Measurements from ENCODE around the gene SLC7A5.
"Not testable (repeated sequence)": the region's sequence is repeated elsewhere in the genome, so short reads cannot be mapped to it uniquely, and the experiment has no call there.

SLC7A5 gene

DNA sequence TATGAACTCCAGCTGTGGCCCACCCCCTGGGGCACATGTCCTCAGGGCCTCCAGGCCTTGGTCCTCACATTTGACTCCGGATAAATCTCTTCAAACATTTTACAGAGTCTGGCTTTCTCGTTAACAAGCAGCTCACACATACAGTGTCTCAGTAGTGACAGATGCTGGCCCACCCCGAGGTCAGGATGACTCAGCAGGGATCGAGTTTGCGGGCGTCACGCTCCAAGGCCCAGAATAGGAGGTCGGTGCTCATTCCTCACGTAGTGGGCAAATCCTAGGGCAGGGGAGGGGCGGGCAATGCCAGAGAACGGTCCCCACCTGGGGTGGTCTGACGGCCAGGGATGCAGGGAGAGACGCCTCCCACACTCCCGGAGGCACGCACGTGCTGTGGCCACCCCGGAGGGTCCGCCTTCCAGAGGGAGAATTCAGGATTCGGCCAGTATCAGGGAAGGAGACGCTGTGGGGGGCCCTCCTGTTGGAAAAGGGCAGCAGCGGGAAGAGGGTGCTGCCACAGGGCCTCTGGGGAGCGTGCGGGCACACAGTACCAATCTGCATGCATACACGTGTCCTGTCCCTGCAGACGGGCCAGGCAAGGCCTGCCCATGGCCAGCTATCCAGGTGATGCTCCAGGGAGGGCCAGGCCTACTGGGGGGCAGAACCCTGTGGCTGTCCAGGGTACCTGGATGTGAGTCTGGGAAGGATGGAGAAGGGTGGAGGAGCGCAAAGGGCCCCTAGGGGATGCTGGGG is 8.6 kb downstream of the SLC7A5 start:
- DNase-seq, result no peak

DNA sequence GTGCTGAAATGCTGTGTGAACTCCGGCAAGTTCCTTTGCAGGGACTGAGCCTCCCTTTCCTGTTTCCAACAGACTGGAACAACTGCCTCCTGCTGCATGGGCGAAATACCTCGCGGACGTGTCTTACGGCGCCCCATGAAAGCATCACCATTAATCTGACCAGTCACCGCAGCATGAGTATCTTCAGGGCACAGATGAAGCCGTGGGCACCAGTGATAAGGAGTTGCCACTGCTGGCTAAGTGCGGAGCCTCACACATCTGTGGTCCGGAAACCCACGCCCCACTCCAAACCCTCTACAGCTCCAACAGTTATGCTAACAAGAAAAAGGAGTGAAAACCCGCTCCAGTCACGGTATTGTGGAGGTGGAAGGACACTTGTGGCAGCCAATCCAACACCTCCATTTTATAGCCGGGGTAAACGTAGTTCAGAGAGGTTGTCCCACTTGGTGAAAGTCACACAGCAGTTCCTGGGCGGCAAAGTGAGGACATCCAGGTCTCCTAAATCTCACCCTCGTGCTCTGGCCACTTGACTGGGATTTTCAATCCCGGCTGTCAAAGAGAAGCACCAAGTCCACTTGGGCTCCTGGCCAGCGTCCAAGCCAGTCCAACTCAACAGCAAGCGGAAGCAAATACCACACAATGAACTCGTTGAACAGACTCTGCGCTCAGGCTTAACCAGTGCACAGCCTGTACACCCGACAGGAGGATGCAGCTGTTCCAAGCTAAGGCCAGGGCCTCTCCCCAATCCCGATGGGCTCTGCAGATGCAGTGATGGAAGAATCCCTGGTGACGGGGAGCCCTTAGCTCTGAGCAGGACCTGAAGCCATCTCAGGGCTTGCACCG is 10.9 kb downstream of the SLC7A5 start:
- not testable (repeated sequence) for DNase-seq

DNA sequence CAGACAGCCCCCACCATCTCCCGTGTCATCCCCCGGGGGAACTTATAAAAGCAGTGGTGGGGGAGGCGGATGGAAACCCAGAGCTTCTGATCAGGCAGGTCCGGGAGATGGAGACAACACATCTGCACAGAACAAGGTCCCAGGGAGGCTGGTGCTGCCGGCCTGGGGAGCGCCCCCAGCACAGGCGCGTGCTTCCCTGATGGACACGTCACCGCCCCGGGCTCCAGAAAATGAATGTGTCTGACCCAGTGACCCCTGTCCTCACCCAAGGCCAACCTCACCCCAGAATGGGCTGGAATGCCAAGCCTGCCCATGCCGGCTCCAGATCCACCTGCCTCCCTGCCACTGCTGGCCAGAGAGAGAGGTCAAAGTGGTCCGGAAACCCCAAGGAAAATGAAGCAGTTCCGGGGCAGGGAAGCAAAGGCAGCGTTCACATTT is 12.5 kb downstream of the SLC7A5 start:
- DNase-seq, result no peak

DNA sequence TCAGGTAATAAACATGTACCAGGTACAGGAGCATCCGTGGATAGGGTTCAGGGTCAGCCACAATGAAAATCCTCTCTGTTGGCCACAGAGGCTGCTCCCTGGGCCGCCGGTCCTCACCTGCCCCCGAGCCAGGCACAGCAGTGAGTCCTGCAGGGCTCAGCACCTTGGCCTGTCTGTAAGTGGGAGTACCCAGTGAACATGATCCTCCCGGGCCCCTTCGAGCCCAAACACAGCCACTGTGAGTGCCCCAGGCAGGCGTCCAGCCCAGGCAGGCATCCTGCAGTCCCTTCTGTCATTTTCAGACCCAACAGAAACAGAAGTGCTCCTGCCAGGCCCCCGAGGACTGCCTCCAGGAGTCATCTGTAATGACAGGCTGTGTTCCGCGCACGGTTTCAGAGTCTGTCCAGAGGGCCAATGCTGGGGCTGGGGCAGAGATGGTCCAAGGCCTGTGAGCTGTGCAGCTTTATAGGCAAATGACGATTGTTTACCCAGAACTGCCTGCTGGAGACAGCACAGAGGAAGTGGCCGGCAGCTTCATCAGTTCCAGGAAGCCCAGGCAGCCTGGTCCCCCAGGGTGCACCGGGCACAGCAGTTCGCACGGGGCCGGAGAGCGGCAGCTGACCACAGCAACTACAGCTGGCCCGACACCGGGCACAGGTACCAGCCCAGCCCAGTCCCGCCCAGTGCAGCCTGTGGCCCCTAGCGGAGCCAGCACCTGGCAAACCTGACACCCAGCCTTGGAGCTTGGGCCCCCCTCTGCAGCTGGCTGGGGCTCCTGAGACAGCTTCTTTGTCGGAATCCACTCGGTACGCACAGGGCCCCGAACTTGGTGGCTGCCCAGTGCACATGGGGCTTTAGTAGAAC is 13.2 kb downstream of the SLC7A5 start:
- no peak for DNase-seq

DNA sequence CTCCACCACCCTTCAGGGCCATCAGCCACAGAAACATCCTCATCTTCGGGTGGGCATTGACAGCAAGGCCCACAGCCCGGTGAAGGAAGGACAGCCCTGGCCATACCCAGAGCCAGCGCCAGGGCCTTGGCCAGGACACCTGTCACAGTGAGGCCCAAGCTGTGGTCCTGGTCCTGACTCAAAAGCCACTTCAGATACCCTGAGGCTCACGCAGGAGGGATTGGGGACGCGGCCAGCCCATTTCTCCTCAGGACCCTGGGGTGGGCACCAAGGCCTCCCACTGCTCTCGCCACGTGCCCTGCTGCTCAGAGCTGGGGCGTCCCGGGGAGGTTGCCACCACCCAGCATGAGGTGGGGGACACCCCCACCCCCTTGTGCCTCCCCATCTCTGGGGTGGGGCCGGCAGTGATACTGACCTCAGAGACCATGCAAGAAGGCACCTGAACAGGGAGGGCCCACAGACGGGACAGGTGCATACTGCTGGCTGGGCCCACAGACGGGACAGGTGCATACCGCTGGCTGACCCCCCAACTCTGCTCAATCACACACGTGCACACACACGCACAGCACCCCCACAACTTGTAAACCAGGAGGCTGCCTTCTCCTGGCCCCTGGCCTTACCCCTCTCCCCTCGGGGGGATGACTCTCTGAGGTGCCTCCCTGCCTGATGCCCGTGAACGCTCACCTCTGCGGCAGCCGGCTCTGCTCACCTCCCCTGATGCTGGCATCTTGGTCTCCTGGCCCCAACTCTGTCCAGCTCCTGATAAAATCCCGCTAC is 14.2 kb downstream of the SLC7A5 start:
- DNase-seq, result no peak

DNA sequence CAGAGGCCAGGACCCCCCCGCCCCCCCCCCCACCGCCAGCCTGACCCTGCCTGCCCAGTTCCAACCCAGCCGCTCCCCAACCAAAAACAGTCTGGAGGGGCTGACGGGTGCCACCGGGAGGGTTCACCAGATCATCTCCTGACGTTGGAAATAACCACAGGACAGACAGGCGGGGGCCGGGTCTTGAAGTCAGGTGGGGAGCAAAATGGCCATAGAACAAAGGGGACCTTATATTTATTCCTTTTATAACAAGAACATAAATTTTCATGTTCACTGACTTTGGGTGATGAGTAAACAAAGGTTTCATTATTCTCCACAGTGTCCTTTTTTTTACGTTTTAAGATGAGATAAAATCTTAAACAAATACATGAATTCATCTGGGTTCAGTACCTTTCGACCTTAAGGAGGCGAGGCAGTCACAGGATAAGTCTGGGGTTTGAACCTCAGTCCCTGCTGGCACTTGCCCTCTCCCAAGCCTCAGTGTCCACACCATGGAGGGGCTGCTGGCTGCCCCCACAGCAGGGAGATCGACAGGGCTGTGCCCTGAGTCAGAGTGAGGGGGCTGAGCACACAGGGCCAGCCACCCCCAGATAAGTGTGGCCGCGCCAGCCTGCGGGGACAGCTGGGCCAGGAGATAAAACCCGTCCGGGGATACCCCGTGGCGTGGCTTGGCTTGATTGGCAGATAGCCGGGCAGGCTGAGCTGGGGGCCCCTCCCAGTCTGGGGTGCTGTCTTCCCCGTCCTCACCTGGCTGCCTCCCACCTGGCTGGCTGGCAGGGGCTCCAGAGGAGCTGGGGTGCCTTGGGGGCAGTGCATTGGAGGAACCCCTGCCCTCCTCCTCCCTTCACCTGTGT is 15.0 kb downstream of the SLC7A5 start:
- DNase-seq, result no peak

DNA sequence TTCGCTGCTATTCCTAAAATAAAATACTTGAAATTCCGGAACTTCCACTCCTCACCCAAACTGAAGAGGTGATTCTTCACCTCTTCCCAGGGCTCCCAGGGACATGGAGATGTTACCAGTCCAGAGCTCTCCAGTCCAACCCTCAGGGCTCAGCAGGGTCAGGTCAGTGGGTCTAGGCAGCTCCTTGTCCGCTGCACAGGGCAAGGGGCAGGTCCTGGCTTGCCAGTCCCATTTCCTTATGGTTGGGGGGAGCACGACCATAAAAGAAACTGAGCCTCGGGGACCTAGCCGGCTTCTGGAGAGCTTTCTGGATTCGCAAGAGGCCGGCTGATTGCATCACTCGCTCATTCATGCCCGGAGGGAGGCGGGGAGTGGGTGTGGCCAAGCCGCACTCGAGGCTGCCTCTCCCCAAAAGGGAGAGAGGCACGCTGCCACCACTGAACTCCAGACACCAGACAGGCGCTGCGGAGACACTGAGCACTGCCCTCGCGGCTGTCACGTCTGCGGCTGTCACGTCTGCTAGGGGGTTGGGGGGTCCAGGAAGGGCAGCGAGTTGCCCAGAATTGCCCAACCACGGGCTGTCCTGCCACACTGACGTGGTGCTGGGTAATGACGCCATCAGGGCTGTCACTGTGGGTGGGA is 15.8 kb downstream of the SLC7A5 start:
- no peak for DNase-seq

DNA sequence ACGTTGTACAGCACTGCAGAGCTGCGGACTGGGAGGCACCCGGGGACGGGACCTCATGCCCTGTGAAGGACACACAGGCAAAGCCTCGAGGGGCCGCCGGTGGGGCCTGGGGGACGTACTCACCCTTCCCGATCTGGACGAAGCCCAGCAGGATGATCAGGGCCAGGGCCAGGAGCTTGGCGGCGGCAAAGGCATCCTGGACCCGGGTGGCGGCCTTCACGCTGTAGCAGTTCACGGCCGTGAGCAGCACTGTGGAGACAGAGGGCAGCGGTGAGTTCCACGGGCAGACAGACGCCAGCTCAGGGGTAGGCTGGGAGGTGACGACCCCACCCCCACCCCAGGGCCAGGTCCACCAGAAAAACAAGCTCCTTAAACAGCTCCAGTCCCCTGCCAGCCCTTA is 17.7 kb downstream of the SLC7A5 start:
- DNase-seq, result no peak

DNA sequence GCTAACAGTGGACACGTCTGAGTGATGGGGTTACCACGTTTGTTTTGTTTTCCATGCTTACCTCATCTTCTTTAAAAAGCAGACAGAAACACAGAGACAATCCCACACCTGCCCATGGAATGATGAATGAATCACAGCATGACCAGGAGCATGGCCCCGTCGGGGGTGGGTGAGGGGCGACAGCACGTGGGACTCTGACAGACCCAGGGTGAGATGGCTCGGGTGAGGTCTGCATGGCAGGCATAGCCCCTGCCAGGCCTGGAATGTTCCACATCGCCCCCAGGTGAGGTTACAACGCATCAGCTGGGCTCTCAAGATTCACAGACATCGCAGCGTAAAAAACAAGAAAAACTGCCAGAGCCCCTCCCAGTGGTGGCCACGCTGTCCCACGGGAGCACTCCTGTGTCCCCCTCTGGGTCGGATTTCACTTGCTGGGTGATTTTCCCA is 18.1 kb downstream of the SLC7A5 start:
- no peak for DNase-seq

DNA sequence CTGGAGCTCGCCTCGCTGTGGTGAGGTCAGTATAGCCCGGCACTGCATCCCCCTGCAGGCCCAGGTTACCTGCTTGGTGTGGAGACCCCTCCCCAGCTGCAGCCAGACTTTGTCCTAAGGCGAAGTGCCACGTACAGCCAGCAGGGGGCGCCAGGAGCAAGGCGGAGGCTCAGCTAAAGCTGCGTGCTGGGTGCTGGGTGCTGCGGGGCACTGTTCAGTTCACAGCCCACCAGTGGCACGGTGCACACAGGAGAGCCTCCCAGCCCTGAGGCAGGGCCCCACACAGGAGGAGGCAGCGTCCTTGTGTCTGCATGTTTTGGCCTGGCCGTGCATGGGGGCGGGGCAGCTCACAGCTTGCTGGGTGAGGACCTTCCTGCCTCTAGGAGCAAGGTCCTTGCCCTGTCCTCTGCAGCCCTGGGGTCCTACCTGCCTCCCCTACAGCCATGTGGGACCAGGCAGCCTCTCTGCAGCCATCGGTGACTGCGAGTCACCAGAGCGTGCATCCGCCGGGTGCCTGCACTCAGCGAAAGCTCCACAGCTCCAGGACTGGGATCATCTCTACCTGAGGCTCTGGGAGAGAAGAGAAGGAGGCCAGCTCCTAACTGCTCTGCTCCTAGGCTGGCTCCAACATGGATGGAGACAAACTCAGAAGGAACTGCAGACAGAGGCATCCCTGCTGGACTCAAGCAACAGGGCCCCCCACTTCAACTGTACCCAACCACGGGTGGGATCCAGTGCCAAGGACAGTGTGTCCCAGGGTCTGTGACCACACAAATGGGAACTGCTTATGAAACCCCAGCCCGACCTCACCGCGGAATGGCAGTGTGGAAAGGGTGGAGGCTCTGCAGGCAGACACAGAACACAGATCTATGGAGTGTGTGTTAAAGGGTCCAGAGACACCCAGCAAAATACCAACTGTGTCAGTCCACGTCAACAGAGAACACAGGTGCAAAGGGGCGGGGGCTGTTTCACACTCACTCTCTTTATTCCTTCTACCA is 19.0 kb downstream of the SLC7A5 start:
- DNase-seq, result no peak

DNA sequence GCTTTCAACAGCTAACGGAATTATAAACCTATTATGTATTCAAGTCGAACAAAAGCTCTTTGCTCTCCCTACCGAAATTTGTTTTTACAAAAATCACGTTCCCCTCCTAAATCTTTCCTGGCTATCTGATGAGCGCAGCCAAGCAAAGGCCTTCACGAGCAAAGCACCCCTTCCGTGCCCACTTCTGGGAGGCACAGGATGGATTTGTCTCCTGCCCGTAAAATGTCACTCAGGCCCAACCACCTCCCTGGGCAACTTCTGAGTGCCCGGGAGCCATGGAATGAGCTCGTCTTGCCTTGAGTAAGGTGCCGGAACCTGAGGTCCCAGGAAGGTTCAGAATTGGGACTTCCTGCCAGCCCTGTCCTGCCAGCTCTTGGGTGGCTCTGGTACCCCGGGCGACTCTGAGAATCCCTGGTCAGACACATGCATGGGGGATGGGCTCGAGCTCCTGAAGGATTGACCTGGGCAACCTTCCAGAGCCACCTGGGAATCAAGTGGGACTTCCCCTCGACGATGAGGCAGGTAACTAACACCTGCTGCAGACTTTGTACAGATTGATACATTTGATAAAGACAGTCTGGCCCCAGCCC is 19.8 kb downstream of the SLC7A5 start:
- no peak for DNase-seq

DNA sequence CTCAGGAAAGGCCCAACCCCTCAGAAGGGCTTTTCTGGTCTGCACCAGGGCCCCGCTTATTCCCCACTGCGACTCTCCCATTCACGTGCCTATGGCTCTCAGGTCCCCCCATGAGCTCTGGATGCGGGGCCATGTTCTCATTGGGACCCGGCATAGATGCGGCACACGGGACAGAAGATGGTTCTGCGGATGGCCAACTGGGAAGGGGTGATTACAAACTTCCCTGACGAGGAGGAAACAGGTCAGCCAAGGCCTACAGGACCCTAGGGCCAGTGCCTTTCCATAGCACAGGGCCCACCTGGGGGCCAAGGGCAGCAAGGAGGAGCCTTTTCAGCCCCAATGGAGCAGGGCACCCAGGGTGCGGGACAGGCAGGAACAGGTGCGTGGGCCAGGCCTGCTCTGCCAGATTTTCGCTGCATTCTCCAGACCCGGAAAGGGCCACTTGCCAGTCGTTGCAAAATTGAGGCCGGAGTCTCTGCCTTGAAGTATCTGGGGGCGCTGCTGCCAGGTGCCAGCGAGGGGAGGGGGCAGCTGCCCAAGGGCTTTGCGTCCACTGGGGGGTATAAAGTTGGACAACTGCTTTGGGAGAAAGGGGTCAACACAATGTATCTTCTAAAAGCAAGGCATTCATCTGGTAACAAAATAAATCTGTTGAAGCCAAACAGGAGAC is 20.5 kb downstream of the SLC7A5 start:
- no peak for DNase-seq

DNA sequence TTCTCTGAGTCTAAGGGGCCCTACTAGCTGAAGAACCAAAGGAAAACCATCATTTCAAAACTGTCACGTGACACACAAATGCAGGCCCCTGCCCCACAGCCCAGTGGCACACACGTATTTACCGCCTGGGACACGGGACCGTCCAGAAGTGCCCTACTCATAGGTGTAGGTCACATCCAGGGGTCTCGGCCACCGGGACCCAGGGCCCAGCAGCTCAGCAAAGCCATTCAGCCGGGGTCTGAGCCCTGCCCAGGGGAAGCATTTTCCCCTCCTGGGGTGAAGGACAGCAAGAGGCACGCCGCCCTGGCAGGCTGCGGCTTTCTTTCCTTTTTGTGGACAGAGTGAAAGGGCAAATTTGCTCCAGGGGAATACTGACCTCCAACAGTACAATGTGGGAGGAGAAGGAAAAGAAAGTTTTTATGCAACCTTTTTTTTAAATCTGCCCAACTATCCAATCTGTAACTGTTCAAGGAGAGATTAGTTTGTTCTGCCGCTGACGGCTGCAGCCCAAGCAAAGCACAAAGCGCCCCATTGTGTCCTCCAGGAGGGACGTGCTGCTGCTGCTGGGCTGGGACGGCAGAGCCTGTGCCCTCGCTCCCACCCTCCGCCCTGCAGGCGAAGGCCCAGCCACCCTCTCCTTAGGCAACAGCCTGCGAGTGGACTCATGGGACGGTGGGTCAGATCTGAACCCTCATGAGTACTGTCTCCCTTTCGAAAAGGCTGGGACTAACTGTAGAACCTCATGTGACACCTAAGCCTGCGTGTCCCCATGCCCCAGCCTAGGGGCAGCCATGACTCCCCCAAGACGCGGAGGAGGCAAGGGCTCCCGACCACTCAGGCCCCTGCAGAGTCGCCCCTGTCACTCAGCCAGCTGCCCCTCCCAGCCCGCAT is 21.3 kb downstream of the SLC7A5 start:
- DNase-seq, result no peak

DNA sequence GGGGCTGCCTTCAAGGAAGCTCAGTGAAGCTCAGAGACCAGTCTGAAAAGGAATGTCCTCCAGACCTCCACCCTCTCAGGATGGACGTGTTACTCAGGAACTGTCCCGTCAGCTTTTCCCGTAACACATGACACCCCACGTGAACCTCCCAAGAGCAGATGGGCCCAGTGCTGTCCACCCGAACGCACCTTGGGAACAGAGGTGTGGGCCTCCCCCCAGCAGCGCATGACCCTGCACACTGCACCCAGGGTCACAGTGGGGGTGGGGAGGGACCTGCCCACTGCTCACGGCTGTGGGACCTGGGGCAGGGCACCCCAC is 21.9 kb downstream of the SLC7A5 start:
- no peak for DNase-seq

DNA sequence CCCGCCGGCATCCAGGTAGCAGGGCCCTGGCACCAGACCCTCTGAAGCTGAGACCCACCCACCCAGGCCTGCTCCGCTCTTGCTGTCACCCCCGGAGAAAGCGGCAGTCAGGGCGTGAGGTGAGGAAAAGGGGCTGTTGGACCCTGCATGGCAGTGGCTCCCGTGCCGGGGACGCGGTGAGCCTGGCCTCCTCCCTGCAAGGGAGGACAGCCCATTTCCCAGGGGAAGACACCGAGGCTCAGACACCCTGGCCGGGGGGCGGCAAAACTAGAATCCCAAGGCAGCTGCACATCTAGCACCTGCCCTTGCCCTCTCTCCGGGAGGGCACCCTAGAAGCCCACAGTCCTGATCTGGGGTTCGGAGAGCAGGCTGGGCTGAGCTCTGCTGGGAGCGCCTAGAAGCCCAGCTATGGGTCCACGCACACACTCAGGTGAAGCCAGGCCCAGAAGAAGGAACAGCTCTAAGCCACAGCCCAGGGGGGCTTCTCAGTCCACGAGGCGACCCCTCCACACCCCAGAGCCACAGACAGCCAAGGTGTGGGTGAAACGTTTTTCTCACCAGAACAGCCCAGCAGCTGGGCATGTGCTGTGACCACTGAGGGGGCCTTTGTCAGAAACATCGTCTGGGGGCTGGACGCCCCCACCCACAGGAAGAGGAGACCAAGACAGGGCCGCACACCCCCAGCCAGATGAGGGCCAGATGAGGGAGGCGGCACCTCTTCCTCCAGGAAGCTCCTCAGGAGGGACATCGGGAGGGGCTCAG is 22.4 kb downstream of the SLC7A5 start:
- DNase-seq, result no peak

DNA sequence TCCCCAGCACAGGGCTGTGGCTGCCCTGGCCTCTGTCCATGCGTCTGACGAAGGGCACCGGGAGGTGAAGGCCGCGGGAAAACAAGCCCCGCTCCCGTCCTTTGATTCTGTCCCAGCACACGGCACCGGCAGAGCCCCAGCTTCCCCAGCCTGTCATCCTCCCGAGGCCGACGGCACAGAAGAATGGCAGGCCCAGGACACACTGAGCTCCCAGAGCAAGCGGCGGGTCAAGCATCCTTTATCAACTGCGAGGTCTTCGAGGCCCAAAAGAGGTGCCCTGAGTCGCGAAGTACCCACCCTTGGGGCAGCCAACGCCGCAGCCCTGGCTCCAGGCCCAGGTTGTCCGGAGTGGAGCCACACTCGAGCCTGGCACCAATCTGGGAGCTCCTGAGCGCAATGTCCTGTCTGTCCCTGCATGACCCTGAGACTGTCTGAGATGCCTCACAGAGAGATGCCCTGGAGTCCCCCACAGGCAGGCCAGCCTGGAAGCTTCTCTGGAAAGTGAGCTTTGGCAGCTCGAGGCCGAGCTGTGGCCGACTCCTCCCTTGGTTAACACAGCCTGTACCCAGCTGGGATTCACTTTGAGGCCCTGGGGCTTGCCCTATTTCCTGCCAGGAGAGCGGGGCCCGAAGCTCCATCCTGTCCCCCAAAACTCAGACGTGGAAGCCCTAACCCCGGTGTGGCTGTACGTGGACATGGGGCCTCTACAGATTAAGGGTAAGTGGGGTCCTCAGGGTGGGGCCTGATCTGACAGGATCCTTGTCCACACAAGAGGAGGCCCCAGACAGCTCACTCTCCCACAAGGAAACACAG is 23.3 kb downstream of the SLC7A5 start:
- DNase-seq, result no peak
